ENCODE measurements around the gene MMS22L. TPM values are rescaled to one million over a fixed set of nuclear protein-coding genes. Genes with fewer than 3 reads are reported as not detected.

MMS22L gene
- total and polyA plus RNA-seq, 2 experiments from 2014 or later, result 2.7 to 10.1 TPM

- Histone ChIP-seq H3K79me2 (no peaks in the 10 kb centered on the region), H4K20me1 (ENCODE audit: insufficient read depth, poor library complexity, severe bottlenecking) (no peaks in the 10 kb centered on the region), H2AFZ (no peak overlapping the region), H3K9me2 (replicated peaks; ENCODE audit: insufficient read depth) (no peaks in the 10 kb centered on the region), H3K27ac (no peak overlapping the region), H3K27me3 (no peaks in the 10 kb centered on the region), H3K36me3 (replicated peaks; ENCODE audit: insufficient read depth, low read depth) (no peaks in the 10 kb centered on the region), H3K4me3 (no peak overlapping the region), H3K4me2 (no peak overlapping the region), H3K9me3 (ENCODE audit: low read depth) (no peaks in the 10 kb centered on the region), H3K4me1 (ENCODE audit: insufficient read depth) (no peaks in the 10 kb centered on the region)
- 100% methylated on average over 1 of the region's 1 CpG for WGBS (ENCODE audit: low lambda C conversion rate, missing lambda C conversion rate)
- TF ChIP-seq EZH2phosphoT487 (IDR thresholded peaks at IDR 0.05; ENCODE audit: low read depth, severe bottlenecking, unreplicated experiment) (no peak), CTCF (IDR thresholded peaks at IDR 0.05; ENCODE audit: poor library complexity) (no peak), EZH2 (IDR thresholded peaks at IDR 0.05; ENCODE audit: borderline replicate concordance) (no peak)
- no peak for DNase-seq (ENCODE audit: low spot score)
Measured at GRCh38 chr6:97145691-97146090, 137.3 kb downstream of the MMS22L start.

- no peaks in the 10 kb centered on the region for H4K20me1 ChIP-seq (ENCODE audit: insufficient read depth, poor library complexity, severe bottlenecking)
- H2AFZ ChIP-seq, result no peak overlapping the region
Measured at GRCh38 chr6:97141756-97142155, 141.3 kb downstream of the MMS22L start.

DNA sequence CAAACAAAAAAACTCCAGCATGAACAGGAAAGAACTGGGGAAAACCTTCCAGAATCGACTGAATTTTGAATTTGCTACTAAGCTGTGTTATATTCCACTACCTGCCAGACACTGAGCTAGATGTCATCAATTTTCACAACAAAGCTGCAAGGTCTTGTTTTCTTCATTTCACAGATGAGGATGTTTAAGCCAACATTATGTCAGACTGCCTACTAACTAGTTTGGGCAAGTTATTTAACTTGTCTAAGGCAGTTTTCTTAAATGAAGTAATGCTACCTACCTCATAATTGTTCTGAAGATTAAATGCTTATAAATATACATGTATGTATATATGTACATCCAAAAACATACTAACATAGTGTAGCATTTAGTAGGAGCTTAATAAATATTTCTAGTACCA is 144.4 kb downstream of the MMS22L start:
- H3K79me2 ChIP-seq, result no peaks in the 10 kb centered on the region
- no peaks in the 10 kb centered on the region for H3K27me3 ChIP-seq
- no peaks in the 10 kb centered on the region for H4K20me1 ChIP-seq (ENCODE audit: insufficient read depth, poor library complexity, severe bottlenecking)
- H3K4me3 ChIP-seq, result no peak overlapping the region
- TF ChIP-seq EZH2phosphoT487 (IDR thresholded peaks at IDR 0.05; ENCODE audit: low read depth, severe bottlenecking, unreplicated experiment) (no peak), EZH2 (IDR thresholded peaks at IDR 0.05; ENCODE audit: borderline replicate concordance) (no peak)
- no peak overlapping the region for H3K4me2 ChIP-seq
- no peaks in the 10 kb centered on the region for H3K9me3 ChIP-seq (ENCODE audit: low read depth)
- 100% methylated on average over 1 of the region's 1 CpG for WGBS (ENCODE audit: low lambda C conversion rate, missing lambda C conversion rate)
- H3K4me1 ChIP-seq (ENCODE audit: insufficient read depth), result no peaks in the 10 kb centered on the region
- no peak for DNase-seq (ENCODE audit: low spot score)
- H3K9me2 ChIP-seq (replicated peaks; ENCODE audit: insufficient read depth), result no peaks in the 10 kb centered on the region
- no peak overlapping the region for H2AFZ ChIP-seq
- no peak overlapping the region for H3K27ac ChIP-seq
- no peaks in the 10 kb centered on the region for H3K36me3 ChIP-seq (replicated peaks; ENCODE audit: insufficient read depth, low read depth)

More at GRCh38 chr6:97141756-97142155, 141.3 kb downstream of the MMS22L start:
- Histone ChIP-seq H3K4me2 (no peak overlapping the region), H3K9me2 (replicated peaks; ENCODE audit: insufficient read depth) (no peaks in the 10 kb centered on the region), H3K79me2 (no peaks in the 10 kb centered on the region), H3K27me3 (no peaks in the 10 kb centered on the region), H3K4me3 (no peak overlapping the region), H3K36me3 (replicated peaks; ENCODE audit: insufficient read depth, low read depth) (no peaks in the 10 kb centered on the region), H3K27ac (no peak overlapping the region), H3K4me1 (ENCODE audit: insufficient read depth) (no peaks in the 10 kb centered on the region), H3K9me3 (ENCODE audit: low read depth) (no peaks in the 10 kb centered on the region)
- DNase-seq (ENCODE audit: low spot score), result no peak
- TF ChIP-seq CTCF (IDR thresholded peaks at IDR 0.05; ENCODE audit: poor library complexity) (no peak), EZH2phosphoT487 (IDR thresholded peaks at IDR 0.05; ENCODE audit: low read depth, severe bottlenecking, unreplicated experiment) (no peak), EZH2 (IDR thresholded peaks at IDR 0.05; ENCODE audit: borderline replicate concordance) (no peak)

GRCh38 chr6:97136626-97137358 is 146.2 kb downstream of the MMS22L start:
- TF ChIP-seq CTCF (IDR thresholded peaks at IDR 0.05; ENCODE audit: poor library complexity), result no peak
- TF ChIP-seq EZH2 (IDR thresholded peaks at IDR 0.05; ENCODE audit: borderline replicate concordance), result no peak
- TF ChIP-seq EZH2phosphoT487 (IDR thresholded peaks at IDR 0.05; ENCODE audit: low read depth, severe bottlenecking, unreplicated experiment), result no peak
- no peaks in the 10 kb centered on the region for H3K79me2 ChIP-seq
- H3K9me2 ChIP-seq (replicated peaks; ENCODE audit: insufficient read depth), result no peaks in the 10 kb centered on the region
- H3K9me3 ChIP-seq (ENCODE audit: low read depth), result no peaks in the 10 kb centered on the region
- H3K27ac ChIP-seq, result no peak overlapping the region
- no peak overlapping the region for H2AFZ ChIP-seq
- H3K36me3 ChIP-seq (replicated peaks; ENCODE audit: insufficient read depth, low read depth), result no peaks in the 10 kb centered on the region
- no peak for DNase-seq (ENCODE audit: low spot score)
- H4K20me1 ChIP-seq (ENCODE audit: insufficient read depth, poor library complexity, severe bottlenecking), result no peaks in the 10 kb centered on the region
- no peaks in the 10 kb centered on the region for H3K4me1 ChIP-seq (ENCODE audit: insufficient read depth)
- no peaks in the 10 kb centered on the region for H3K27me3 ChIP-seq
- no peak overlapping the region for H3K4me2 ChIP-seq
- no peak overlapping the region for H3K4me3 ChIP-seq
- WGBS (ENCODE audit: low lambda C conversion rate, missing lambda C conversion rate), result 87% methylated on average over 7 of the region's 7 CpGs
